ENCODE data around the gene MRPL24.

Gene MRPL24

DNA sequence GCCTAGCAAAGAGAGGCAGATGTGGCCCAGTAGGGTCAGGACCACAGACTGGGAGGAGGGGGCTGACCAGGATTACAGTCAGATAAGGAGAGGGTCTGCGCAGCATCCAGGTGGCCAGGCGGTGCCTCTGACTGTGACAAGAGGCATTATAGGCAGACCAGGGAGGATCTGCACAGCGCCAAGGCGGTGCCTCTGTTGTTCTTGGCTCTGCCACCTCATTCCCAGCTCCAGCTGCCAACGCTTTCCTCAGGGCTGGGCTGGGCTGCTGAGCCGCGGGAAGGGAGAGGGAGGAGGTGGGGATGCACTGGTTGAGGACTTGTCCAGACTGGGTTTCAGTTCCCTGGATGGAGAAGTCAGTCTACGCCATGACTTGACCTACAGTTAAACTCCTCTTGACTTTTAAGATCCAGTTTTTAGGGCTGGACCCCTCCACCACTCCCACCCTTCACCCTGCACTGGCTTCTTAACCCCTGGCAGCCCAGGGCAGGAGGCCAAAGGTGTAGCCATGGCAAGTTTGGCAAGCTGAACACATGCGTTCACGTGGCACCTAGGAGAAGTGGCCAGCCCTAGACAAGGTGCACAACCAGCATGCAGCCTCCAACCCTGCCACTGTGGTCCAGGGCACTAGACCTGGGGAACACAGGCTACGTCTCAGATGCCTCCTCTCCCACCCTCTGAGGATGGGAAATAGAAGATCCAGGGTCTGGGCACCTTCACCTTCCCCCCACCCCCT is 31.0 kb downstream of the MRPL24 start:
- peak; percentile 68 for DNase-seq

DNA sequence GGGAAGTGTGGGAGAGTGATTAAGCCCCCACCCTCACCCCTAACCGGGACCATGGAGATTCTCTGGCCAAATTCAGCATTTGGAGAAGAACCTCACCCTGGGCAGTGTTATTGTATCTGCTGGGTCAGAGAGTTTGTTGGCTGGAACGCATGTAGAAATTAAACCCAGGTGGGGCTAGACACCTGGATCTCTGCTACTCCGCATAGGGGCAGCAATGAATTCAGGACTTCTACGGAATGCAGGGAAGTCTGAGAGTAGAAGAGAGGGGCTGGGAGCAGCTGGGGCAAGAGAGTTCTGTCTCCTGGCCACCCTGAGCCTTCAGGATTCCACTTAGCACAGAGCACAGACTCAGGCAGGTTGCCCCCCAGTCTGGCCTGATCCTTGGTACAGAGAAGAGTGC is 31.9 kb downstream of the MRPL24 start:
- no peak for DNase-seq

DNA sequence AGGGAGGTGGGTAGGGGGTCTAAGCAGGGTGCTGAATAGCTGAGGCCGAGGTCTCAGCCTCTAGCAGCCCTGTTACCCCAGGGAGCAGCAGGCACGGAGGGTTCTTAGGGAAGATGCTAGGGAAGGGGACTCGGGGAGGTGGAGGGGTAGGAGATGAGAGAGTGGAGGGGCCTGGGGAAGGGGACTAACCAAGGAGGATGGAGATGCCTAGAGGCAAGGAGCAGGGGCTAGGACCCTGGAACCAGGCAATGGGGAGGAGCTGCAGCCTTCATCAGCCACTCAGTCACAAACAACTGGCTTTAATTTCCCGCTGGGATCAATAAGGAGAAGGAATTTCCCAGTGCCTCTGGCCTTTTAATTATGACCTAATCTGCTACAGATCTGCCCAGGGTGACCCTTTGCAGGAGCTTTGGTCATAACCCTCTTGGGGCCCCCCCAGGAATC is 32.6 kb downstream of the MRPL24 start:
- DNase-seq = no peak

DNA sequence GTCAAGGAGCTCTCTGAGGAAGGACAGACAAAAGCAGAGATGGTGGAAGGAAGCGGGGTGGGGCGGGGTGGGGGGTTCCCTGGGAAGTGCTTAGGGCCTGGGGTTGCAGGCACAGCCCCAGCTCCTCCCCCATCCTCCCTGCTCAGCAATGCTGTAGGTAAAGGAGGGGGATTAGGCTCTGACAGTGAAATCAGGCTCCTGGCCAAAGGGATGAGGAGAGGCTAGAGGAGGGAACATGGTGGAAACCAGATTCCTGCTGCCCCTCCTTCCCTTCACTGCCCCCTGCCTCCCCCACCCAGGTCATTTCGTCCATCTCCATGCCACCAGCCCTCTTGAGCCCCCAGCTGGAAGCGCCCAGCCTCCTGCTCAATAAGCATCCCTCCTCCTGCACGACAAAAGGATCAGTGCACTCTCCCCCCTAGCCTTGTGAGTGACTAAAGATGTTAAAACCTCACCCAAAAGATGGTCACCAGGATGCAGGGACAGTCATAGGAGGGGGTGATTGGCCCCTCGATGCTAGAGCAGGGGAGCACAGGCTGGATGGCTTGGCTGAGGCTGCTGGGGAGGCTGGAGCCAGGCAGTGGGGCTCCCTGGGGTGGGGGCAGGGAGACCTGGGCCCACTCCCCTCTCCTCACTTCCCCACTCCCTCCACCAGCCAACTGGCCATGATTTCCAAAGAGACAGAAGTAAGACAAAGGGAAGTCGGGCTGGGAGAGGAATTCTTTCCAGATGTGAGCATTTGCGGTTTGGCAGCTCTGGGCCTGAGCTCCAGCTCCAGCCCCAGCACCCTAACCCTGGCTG is 33.3 kb downstream of the MRPL24 start:
- DNase-seq = no peak

DNA sequence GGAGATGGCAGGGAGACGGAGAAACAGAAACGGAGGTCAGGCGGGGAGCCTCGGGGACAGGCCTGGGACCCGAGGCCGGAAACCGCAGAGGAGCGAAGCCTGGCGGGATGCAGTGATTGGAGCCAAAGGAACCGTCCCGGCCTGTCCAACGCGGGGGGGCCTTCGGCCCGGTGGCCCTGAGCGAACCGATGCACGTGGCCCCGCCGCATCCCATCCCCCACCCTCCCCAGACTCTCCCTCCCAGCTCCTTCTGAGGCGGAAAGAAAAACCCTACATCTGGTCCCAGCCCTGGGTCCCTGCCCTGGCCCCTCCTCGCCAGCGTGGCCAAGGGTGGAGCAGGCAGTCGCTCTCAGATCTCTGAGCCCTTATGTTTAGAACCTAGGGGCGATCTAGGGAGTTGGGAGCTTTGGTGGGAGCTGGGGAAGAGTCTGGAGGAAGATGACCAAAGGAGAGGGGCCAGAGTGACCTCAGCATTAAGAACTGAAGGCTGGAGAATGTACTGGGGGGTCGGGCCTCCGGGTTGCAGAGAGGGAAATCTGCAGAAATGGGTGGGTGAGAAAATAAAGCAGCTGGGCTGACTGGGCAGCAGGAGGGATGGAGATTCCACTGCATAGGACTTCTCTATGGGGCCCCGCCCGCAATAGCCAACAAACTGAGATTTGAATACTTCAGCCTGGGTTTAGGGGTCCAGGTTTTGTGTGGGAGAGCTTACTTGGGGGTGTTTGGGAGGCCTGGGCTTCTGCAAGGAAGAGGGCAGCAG is 34.1 kb downstream of the MRPL24 start:
- no peak for DNase-seq

DNA sequence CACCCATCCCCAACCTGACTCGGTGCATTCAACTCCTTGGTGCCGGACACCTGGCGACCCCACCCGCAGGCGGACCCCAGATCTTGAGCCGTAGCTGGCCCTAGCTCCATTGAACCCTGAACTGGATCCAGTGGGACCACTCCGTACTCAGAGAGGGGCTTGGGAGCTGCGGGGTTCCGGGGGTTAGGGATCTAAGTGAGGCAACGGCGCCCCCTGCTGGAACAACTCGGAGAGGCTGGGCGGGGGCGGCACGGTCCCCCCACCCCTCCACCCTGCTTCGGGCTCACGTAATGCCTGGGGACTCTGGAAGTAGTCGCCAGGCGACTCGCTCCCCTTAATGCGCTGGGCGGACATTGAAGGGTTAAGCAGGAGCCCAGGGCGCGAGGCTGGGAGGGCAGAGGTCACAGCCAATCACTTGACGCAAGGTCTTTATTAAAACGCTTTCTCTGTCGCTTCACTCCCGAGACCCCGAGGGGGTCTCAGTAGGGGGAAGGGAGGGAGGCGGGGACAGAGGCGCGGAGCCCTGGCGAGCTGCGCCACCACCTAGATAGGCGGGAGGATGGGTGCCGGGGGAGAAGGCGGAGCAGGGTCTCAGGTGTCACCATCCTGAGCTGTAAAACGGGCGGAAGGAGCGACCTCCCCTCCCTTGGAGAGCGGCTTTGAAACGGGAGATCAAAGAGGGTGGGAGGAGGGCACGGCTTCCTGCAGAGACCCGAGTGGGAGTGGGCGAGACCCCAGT is 34.8 kb downstream of the MRPL24 start:
- no peak for DNase-seq

DNA sequence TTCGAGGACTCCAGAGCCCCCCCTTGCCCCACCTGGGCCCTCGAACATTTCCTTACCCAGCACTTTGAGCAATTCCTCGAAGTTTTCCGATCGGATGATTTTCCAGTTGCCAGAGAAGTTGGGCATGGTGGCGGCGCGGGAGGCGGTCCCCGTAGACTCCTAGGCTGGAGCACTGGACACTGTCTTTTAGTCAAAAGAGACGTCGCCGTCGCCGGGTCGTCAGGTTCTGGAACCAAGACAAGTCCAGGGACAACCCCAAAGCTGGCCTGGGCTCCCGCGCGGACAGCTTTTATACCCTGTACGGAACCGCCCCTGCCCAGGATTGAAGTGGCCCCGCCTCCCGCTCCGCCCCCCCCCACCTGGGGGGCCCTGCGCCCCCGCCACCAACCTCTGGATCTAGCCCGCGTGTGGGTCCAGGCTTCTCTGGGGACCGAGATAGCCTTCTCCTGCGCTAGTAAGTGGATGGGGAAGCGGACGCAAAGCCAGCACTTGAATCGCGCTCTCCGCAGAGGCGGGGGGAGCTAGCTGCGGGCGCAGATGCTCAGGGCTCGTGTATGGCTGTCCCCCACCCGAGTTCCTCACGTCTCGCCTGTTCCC is 35.5 kb downstream of the MRPL24 start, which contains the start of gene CRABP2:
TSS of gene CRABP2 (minus strand) at position 263 of the 597 bp plus-strand sequence. CDS start at position 126, 137 bp downstream.
- DNase-seq = no peak

DNA sequence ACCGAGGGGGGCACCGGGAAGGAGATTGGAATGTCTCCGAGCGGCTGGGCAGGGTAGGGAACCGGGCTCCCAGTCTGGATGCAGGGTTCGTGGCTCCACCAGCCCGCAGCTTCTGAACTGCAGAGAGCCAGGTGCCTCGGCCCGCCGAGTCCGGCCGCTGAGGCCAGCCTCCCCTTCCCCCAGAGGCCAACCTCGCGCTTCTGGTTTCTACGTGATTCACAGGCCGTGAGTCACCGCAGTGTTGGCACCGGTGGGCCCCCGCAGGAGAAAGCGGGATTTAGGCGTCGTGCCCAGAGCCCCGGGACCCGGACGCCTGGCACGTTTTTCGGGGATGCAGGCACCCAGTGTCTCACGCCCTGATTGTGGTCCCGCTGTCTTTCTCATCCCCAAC is 36.0 kb downstream of the MRPL24 start:
- DNase-seq = no peak

DNA sequence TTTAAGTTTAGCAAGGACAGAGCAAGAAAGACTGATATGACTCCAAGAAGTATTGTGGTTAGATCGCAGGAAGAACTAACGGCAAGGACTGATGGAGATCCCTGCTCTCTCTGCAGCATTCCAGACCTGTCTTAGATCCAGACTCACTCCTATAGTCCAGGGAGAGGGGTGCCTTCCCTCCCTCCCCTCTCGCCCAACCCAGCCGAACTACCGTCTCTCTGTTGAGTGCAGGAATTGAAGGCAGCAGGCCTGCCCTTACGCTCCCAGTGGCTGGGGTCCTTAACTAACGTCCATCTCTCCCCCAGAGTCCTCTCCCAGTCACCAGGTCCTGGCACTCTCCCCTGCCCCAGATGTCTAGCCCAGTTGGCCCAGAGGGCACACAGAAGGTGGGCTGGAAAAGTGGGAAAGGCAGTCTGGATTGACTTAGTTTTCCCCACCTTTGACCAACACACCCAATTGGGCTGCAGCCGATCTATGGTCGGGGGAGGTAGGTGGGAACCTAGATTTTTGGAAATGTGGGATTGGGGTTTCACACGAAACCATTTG is 36.6 kb downstream of the MRPL24 start:
- DNase-seq = no peak

DNA sequence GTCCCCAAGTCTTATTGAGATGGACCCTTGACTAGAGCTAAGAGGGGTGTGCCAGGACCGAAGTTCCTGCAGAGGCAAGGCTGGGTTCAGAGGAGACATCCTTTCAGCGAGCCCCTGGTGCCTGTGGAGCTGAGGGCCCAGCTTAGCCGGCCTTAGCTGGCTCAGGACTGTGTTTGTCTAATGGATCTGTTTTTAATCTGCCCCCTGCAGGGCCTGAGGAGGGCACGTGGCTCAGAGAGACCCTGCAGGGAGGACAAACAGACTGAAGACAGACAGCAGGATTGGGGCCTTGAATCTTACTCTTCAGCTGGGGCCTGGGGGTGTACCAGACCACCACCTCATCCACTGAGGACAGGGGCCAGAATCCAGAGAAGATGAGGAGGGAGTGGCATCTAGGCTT is 37.1 kb downstream of the MRPL24 start:
- DNase-seq = no peak

DNA sequence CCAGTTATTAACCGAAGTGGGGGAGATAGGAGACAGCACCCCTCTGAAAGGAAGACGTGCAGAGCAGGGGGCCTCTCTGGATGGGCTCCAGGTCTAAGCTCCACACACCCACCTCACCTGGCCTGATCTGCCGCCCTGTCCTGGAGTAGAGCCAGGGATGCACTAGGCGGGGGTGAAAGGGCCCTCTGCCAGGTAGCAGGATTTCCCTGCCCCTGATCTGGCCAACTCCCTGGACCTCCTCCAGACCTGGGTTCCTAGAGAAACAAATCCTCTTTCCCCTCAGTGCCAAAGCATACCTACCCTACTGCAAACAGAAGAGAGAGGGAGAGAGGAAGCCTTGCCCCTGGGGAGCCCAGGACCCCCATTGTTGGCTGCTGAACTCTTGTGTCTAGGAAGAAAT is 37.6 kb downstream of the MRPL24 start:
- DNase-seq = no peak

DNA sequence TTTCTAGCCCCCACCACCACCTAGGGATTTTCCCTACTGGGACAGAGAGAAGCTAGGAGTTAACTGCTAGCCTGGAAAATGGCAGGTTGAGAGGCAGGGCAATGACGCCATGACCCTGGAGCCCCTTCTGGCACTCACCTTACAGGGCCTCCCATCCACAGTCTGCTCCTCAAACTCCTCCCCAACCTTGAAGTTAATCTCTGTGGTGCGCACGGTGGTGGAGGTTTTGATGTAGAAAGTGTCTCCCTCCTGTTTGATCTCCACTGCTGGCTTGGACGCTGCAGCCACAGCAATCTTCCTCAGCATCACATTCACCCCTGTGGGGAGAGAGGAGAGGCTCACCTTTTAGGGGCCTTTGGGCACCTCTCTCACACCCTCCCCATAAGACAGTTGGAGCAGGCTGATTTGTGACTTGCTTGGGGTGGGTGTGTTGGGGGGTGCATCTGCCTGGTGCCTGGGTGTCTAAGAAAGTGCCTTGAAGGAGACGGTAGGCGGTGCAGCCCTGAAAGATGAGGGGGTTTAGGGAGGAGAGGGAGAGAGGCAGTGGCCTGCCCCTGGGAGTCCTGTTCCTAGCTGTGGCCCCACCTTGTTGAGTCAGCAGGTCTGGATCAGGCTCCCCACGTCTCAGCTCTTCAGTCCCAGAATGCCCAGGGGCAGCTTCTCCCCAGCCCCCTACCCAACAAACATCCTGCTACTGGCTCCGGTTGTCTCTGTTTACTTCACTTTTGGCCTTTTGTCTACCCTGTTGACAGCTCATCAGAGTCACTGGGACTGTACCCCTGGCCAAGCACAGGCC is 40.0 kb downstream of the MRPL24 start:
- no peak for DNase-seq

DNA sequence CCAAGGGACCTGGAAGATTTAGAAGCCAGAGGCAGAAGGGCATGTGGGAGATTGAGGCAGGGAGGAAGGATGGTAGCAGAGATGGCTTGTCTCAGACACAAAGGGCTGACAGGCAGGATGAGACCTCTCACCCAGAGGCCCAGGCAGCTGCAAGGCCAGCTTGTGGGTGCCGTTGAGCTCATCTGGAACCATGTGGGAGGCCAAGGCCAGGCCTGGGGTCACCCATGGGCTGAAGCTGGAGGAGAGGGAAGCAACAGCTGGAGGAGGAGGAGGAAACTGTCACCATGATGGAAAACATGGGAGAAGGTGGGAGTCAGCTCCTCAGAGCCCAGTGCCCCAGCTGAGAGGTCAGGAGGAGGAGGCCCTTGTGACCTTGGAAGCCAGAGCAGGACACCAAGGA is 41.9 kb downstream of the MRPL24 start:
- DNase-seq = no peak

DNA sequence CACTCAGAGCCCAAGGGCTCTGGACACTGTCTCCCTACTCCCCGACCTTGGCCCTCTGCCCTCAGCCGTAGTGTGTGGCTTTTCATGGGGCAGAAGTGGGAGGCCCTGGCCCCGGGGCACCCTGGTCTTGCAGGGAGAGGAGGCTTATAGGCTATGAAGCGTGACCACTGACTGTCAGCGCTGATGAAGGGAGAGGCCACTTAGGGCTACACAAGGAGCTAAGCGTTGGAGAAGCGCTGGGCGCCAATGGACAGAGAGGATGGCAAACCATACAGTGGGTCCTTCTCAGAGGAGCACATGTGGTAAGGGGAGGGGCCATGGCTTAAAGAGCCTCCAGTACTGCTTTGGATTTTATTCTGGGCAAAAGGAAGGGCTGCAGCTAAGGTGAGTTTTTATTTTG is 43.4 kb downstream of the MRPL24 start:
- DNase-seq = no peak

DNA sequence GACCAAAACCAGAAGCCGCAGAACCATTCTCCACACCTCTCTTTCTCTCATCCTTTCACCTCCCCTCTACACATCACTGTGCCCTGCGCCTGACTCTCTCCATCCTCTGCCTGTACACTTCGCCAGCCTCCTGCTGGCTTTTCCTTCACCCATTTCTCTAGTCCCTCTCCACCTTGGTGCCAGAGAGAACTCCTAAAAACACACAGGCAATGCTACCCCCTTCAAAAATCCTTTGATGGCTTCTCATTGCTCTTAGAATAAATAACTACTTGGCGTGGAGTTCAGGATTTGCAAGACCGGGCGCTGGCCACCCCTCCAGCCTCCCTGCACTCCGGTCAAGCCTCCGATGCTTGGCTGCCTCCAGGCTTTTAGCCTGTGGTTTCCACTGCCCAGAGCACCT is 44.1 kb downstream of the MRPL24 start:
- no peak for DNase-seq

DNA sequence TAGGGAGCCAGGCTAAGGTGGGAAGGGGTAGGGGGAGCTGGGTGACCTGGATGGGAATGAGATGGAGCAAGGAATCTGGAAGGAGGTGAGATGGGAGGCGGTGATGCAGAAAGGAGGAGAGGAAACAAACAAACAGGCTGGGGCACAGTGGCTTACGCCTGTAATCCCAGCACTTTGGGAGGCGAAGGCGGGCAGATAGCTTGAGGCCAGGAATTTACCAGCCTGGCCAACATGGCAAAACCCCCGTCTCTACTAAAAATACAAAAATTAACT is 46.3 kb downstream of the MRPL24 start:
- DNase-seq = no peak

DNA sequence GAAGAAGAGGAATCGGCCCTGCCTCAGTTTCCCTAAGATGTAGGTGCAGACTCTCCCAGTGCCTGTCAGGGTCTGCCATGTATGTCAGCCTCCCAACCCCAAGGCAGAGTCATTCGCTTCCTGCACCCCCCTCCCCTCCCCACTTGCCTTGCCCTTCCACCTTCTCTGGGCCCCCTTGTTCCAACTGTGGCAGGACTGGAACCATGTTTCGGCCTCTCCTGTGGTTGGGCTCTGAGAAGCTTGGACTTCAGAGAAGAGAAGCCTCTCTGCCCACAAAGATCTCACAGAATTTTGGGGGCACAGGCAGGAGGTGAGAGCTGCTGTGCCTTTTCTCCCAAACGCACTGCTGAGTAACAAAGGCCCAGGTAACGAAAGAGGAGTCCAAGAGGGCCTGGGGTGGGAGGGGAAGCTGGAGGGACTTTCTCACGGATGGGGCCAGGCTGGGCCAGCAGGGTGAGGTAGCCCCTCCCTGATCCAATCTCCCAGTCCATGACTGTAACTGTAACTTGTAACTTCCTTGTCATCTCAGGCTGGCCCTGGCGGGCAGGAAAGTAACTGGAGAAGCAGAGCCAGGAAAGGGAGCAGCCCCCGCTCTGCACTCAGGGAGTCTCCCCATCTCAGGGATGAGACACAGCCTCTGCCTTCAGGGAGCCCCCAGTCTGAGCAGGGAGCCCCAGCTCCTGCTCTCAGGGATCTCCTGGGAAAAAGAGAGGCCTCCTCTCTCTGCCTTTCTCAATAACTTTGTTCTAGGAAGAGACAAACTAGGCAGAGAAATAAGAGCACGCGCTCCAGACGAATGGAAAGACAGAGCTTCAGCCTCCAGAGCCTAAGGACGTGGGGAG is 46.8 kb downstream of the MRPL24 start:
- no peak for DNase-seq

DNA sequence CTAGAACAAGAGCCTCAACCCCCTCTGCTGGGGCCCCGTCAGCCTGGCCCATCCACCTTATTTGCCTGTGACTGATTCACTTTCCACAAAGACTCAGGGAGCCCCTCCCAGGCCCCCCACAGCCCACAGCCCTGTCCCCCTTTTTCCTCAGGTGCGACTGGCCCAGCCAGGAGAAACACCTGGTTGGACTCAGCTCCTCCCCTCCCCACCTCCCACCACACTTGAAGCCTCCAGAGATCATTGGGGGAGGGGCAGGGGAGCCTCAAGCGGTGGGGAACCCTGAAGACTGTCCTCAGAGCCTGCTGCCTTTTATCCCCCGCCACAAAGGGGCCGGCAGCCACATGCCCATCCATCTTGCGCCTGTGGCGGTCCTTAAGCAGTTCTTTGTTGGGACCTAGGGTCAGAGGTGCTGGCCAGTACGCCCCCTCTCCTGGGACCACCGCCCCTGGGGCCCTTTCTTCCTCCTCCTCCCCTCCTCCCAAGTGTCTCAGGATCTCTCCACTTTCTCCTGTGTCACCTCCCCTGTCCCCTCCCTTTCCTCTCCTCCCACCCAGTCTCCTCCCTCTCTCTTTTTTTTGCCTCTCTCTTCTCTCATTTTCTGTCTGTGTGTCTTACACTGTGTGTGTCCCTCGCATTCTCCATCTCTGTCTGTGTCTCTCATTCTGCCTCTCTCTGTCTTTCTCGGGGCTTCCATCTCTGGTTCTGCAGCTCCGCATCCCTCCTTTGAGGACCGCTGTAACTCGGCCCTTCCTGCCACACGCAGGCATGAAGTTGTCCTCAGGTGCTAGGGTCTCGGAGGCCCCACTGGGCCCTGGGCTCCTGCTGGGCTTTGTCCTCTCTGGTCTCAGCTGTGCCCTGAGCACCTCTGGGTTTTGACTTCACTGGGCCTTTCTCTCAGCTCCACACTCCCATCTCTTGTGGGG is 47.7 kb downstream of the MRPL24 start:
- DNase-seq = no peak

DNA sequence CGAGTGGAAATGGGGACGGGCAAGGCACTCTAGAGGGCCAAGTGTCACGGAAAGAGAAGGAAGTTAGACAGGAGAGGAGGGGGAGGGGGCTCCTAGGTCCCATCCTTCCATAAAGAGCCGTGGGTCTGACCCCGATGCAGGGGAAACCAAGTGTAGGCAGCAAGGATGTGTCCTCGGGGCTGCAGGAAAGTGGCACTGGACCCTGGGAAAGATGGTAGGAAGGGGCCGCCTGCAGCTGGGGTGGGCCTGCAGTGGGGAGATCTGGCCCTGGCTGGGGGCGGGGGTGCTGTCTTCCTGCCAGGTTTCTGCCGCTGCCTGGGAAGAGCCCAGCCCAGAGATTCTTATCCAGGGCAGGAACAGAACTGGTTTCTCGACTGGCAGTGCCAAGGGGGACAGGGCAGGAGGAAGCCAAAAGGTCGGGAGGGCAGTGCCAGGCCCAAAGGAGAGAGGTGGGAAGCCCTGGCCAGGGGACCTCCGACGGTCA is 48.4 kb downstream of the MRPL24 start:
- DNase-seq = no peak
